CD4-positive, alpha-beta memory T cell (primary cell): ENCODE results near the gene HAP1. TPM values are rescaled to one million over a fixed set of nuclear protein-coding genes. Genes with fewer than 3 reads are reported as not detected.
"Not testable (repeated sequence)": the region's sequence is repeated elsewhere in the genome, so short reads cannot be mapped to it uniquely, and the experiment has no call there.

Experiments used
- CTCF ChIA-PET: fragments of 350-600 bp; sonication (Branson Sonifier 250); formaldehyde crosslinking; loops from one replicate; lab custom pipeline; 2021; ENCODE audit warnings: inconsistent platforms; ENCODE audit not compliant: partially characterized antibody; lab: Charles Lee
- POLR2A ChIA-PET: fragments of 350-600 bp; sonication (Branson Sonifier 250); formaldehyde crosslinking; loops from one replicate; lab custom pipeline; 2021; ENCODE audit not compliant: partially characterized antibody; lab: Charles Lee
- DNase-seq, 5 donors: peaks; one replicate each; pipeline versions ENCODE4 v3.0.0 to v3.0.0-alpha.2; 2020 to 2022; ENCODE audit warnings: mixed read lengths in 1 of 5
- H3K27ac ChIP-seq: one replicate; pipeline ENCODE4 v1.7.0; 2013; ENCODE audit warnings: low read depth, low read length
- H3K27me3 ChIP-seq: 2 replicates; pipeline ENCODE4 v1.7.0; 2013; ENCODE audit warnings: mild to moderate bottlenecking, low read length, moderate library complexity; ENCODE audit not compliant: insufficient read depth
- H3K36me3 ChIP-seq: 2 replicates; pipeline ENCODE4 v1.7.0; 2013; ENCODE audit warnings: mild to moderate bottlenecking, low read length, moderate library complexity; ENCODE audit not compliant: insufficient read depth
- H3K4me1 ChIP-seq: 2 replicates; pipeline ENCODE4 v1.7.0; 2013; ENCODE audit warnings: mild to moderate bottlenecking, low read length, moderate library complexity; ENCODE audit not compliant: insufficient read depth
- H3K4me3 ChIP-seq, 2 donors: one replicate each; pipeline ENCODE4 v1.7.0; 2013; ENCODE audit warnings: low read length in 2 of 2, mild to moderate bottlenecking in 1 of 2
- H3K9me3 ChIP-seq, 2 donors: one replicate each; pipeline ENCODE4 v1.7.0; 2013; ENCODE audit warnings: low read length in 2 of 2, control low read depth in 1 of 2; ENCODE audit not compliant: control insufficient read depth in 1 of 2
- H3K27ac Mint-ChIP-seq, 7 donors: one replicate each; pipeline ENCODE4 v1.8.0; 2020 to 2021; ENCODE audit warnings: mixed read lengths in 7 of 7, mild to moderate bottlenecking in 6 of 7, inconsistent platforms in 3 of 7, moderate library complexity in 3 of 7
- H3K27me3 Mint-ChIP-seq, 2 donors: one replicate each; pipeline ENCODE4 v1.8.0; 2020 to 2021; ENCODE audit warnings: mixed read lengths in 2 of 2
- H3K36me3 Mint-ChIP-seq, 2 donors: one replicate each; pipeline ENCODE4 v1.8.0; 2020 to 2021; ENCODE audit warnings: mixed read lengths in 2 of 2, inconsistent platforms in 1 of 2, mild to moderate bottlenecking in 1 of 2
- H3K4me1 Mint-ChIP-seq, 4 donors: one replicate each; pipeline ENCODE4 v1.8.0; 2020 to 2021; ENCODE audit warnings: mixed read lengths in 4 of 4, mild to moderate bottlenecking in 1 of 4
- H3K4me3 Mint-ChIP-seq, 8 donors: one replicate each; pipeline ENCODE4 v1.8.0; 2020 to 2021; ENCODE audit warnings: mixed read lengths in 8 of 8, mild to moderate bottlenecking in 7 of 8, moderate library complexity in 6 of 8, inconsistent platforms in 3 of 8
- H3K9me3 Mint-ChIP-seq, 8 donors: one replicate each; pipeline ENCODE4 v1.8.0; 2020 to 2021; ENCODE audit warnings: mixed read lengths in 8 of 8, mild to moderate bottlenecking in 5 of 8, inconsistent platforms in 3 of 8, moderate library complexity in 1 of 8
- intact Hi-C: fragments of 100-400 bp; cut with micrococcal nuclease; formaldehyde crosslinking; loops from one replicate; pipeline ENCODE4 v1.15.1; 2023
- polyA plus RNA-seq, 2 donors: library from polyadenylated mRNA; unstranded; fragments of 300-500 nt; fragmentation: Illumina TruSeq; gene quantifications; one replicate each; pipeline ENCODE4 v1.2.3, GENCODE V29; 2021
- total RNA-seq, 2 experiments: library from RNA; stranded (reverse); gene quantifications; one replicate each; pipeline ENCODE4 v1.2.3, GENCODE V29; 2021

The HAP1 gene
- total and polyA plus RNA-seq, 4 experiments from 2014 or later = 0.29 to 0.33 TPM; not detected in 2

- not testable (repeated sequence) for DNase-seq, H3K27ac Mint-ChIP-seq, H3K27me3 Mint-ChIP-seq, H3K4me3 ChIP-seq, H3K4me3 Mint-ChIP-seq, H3K9me3 ChIP-seq, H3K27me3 ChIP-seq, H3K27ac ChIP-seq
- Histone ChIP-seq H3K4me1 (peaks cover 22% of the 10 kb centered on the region), H3K36me3 (peaks cover 14% of the 10 kb centered on the region)
- intact Hi-C loops = loop anchor here (10.0 kb wide), 1 partner anchor 699 kb away; the partner anchor contains the start of gene STAT3
- H3K9me3 Mint-ChIP-seq = peaks cover 0 to 14% (median 0%) of the 10 kb centered on the region in 8 donors
- H3K36me3 Mint-ChIP-seq = peaks cover 13 to 26% of the 10 kb centered on the region in 2 donors
- H3K4me1 Mint-ChIP-seq = peaks cover 10 to 33% (median 15%) of the 10 kb centered on the region in 4 donors
- ChIA-PET POLR2A (interaction anchor here (1.1 kb wide), 1 partner anchor 19 kb away, joined by 4 read pairs; no protein-coding TSS in a partner anchor), CTCF (interaction anchor here (1.2 to 2.2 kb wide), 3 partner anchors 10 to 37 kb away, joined by 7 to 12 read pairs (median 10); no protein-coding TSS in a partner anchor)
Measured at GRCh38 chr17:41685753-41686152, 48.7 kb downstream of the HAP1 start.

GRCh38 chr17:41684035-41684434 lies 50.4 kb downstream of the HAP1 start:
- H3K36me3 Mint-ChIP-seq = peaks cover 0 to 8% of the 10 kb centered on the region in 2 donors

GRCh38 chr17:41683441-41684007 lies 50.9 kb downstream of the HAP1 start:
- Histone ChIP-seq H3K27ac (no peak overlapping the region), H3K4me3 (no peak overlapping the region), H3K9me3 (no peaks in the 10 kb centered on the region), H3K27me3 (no peaks in the 10 kb centered on the region), H3K4me1 (peaks cover 26% of the 10 kb centered on the region), H3K36me3 (no peaks in the 10 kb centered on the region)
- peaks cover 13 to 23% (median 18%) of the 10 kb centered on the region in 4 donors for H3K4me1 Mint-ChIP-seq
- no peaks in the 10 kb centered on the region for H3K9me3 Mint-ChIP-seq
- no peak overlapping the region for H3K27ac Mint-ChIP-seq
- H3K36me3 Mint-ChIP-seq = peaks cover 0 to 3% of the 10 kb centered on the region in 2 donors
- DNase-seq = no peak
- no peaks in the 10 kb centered on the region for H3K27me3 Mint-ChIP-seq
- POLR2A ChIA-PET = interaction anchor here (9.2 kb wide), 1 partner anchor 8 kb away, joined by 576 read pairs; the partner anchor contains the start of gene EIF1
- CTCF ChIA-PET = interaction anchor here (1.0 kb wide), 1 partner anchor 35 kb away, joined by 3 read pairs; no protein-coding TSS in a partner anchor
- intact Hi-C loops = loop anchor here (10.0 kb wide), 1 partner anchor 701 kb away; the partner anchor contains the start of gene STAT3
- H3K4me3 Mint-ChIP-seq = peak overlapping the region in 1 of 8 donors; percentile 30

More at GRCh38 chr17:41684035-41684434, 50.4 kb downstream of the HAP1 start:
- no peak for DNase-seq
- H3K27me3 ChIP-seq = no peaks in the 10 kb centered on the region
- ChIA-PET POLR2A (interaction anchor here (1.0 kb wide), 1 partner anchor 19 kb away, joined by 5 read pairs; no protein-coding TSS in a partner anchor), CTCF (interaction anchor here (0.7 to 2.2 kb wide), 2 partner anchors 17 to 103 kb away, joined by 3 to 12 read pairs; partner anchors contain the start of gene JUP)
- peaks cover 21% of the 10 kb centered on the region for H3K4me1 ChIP-seq
- H3K36me3 ChIP-seq = no peaks in the 10 kb centered on the region
- no peaks in the 10 kb centered on the region for H3K9me3 ChIP-seq
- H3K27me3 Mint-ChIP-seq = no peaks in the 10 kb centered on the region
- peaks cover 7 to 23% (median 13%) of the 10 kb centered on the region in 4 donors for H3K4me1 Mint-ChIP-seq
- peaks cover 0 to 5% (median 0%) of the 10 kb centered on the region in 8 donors for H3K9me3 Mint-ChIP-seq
- no peak overlapping the region for H3K27ac ChIP-seq
- intact Hi-C loops = loop anchor here (10.0 kb wide), 1 partner anchor 701 kb away; the partner anchor contains the start of gene STAT3
- no peak overlapping the region for H3K4me3 Mint-ChIP-seq
- H3K4me3 ChIP-seq = no peak overlapping the region
- peak overlapping the region in 1 of 7 donors; percentile 19 for H3K27ac Mint-ChIP-seq

- Mint-ChIP-seq H3K4me1 (peaks cover 14 to 21% (median 18%) of the 10 kb centered on the region in 4 donors), H3K36me3 (no peaks in the 10 kb centered on the region), H3K4me3 (no peak overlapping the region), H3K27ac (peak overlapping the region in 1 of 7 donors; percentile 21), H3K9me3 (no peaks in the 10 kb centered on the region), H3K27me3 (no peaks in the 10 kb centered on the region)
- ChIA-PET CTCF (interaction anchor here (1.0 to 1.3 kb wide), 2 partner anchors 14 to 34 kb away, joined by 3 to 5 read pairs; no protein-coding TSS in a partner anchor), POLR2A (interaction anchor here (9.2 kb wide), 1 partner anchor 9 kb away, joined by 576 read pairs; the partner anchor contains the start of gene EIF1)
- intact Hi-C loops = loop anchor here (10.0 kb wide), 1 partner anchor 702 kb away; the partner anchor contains the start of gene STAT3
- H3K27me3 ChIP-seq = no peaks in the 10 kb centered on the region
- no peak overlapping the region for H3K4me3 ChIP-seq
- DNase-seq = no peak
- H3K4me1 ChIP-seq = peaks cover 29% of the 10 kb centered on the region
- H3K36me3 ChIP-seq = no peaks in the 10 kb centered on the region
- H3K9me3 ChIP-seq = no peaks in the 10 kb centered on the region
- H3K27ac ChIP-seq = no peak overlapping the region
Measured at GRCh38 chr17:41682631-41683030, 51.8 kb downstream of the HAP1 start.

- DNase-seq = no peak
- peaks cover 31% of the 10 kb centered on the region for H3K4me1 ChIP-seq
- Mint-ChIP-seq H3K36me3 (no peaks in the 10 kb centered on the region), H3K9me3 (no peaks in the 10 kb centered on the region), H3K4me1 (peaks cover 16 to 26% (median 21%) of the 10 kb centered on the region in 4 donors), H3K4me3 (no peak overlapping the region), H3K27me3 (no peaks in the 10 kb centered on the region), H3K27ac (peak overlapping the region in 3 of 7 donors; percentile 70 to 74 (median 70))
- no peak overlapping the region for H3K27ac ChIP-seq
- ChIA-PET POLR2A (interaction anchor here (6.5 to 9.2 kb wide), 2 partner anchors 10 to 14 kb away, joined by 94 to 576 read pairs; partner anchors contain the start of gene EIF1), CTCF (interaction anchor here (1.3 to 6.6 kb wide), 5 partner anchors 8 to 33 kb away, joined by 4 to 102 read pairs (median 12); partner anchors contain the start of gene EIF1)
- H3K4me3 ChIP-seq = no peak overlapping the region
- no peaks in the 10 kb centered on the region for H3K9me3 ChIP-seq
- intact Hi-C loops = loop anchor here (10.0 kb wide), 1 partner anchor 703 kb away; the partner anchor contains the start of gene STAT3
- H3K36me3 ChIP-seq = no peaks in the 10 kb centered on the region
- H3K27me3 ChIP-seq = no peaks in the 10 kb centered on the region
Measured at GRCh38 chr17:41681776-41682175, 52.7 kb downstream of the HAP1 start.

GRCh38 chr17:41680426-41681040 lies 53.9 kb downstream of the HAP1 start:
- peaks cover 16 to 33% (median 27%) of the 10 kb centered on the region in 4 donors for H3K4me1 Mint-ChIP-seq
- CTCF ChIA-PET = interaction anchor here (0.6 to 6.6 kb wide), 9 partner anchors 10 to 422 kb away, joined by 3 to 102 read pairs (median 4); partner anchors contain the start of gene EIF1
- H3K36me3 ChIP-seq = no peaks in the 10 kb centered on the region
- H3K4me1 ChIP-seq = peaks cover 37% of the 10 kb centered on the region
- H3K36me3 Mint-ChIP-seq = no peaks in the 10 kb centered on the region
- H3K4me3 Mint-ChIP-seq = no peak overlapping the region
- DNase-seq = no peak
- H3K9me3 ChIP-seq = no peaks in the 10 kb centered on the region
- H3K4me3 ChIP-seq = no peak overlapping the region
- POLR2A ChIA-PET = interaction anchor here (6.5 to 9.2 kb wide), 2 partner anchors 11 to 13 kb away, joined by 94 to 576 read pairs; partner anchors contain the start of gene EIF1
- H3K27ac Mint-ChIP-seq = peak overlapping the region in 1 of 7 donors; percentile 91
- no peaks in the 10 kb centered on the region for H3K27me3 ChIP-seq
- no peaks in the 10 kb centered on the region for H3K27me3 Mint-ChIP-seq
- no peaks in the 10 kb centered on the region for H3K9me3 Mint-ChIP-seq
- intact Hi-C loops = loop anchor here (10.0 kb wide), 1 partner anchor 704 kb away; the partner anchor contains the start of gene STAT3
- H3K27ac ChIP-seq = no peak overlapping the region
